A549 (cell line): ENCODE results near the gene C1QTNF2.

Experiments
- JUNB ChIP-seq: fragments of >200 bp; sonication (Bioruptor Twin); formaldehyde crosslinking; IDR thresholded peaks from 2 replicates; pipeline ENCODE4 v1.6.1; 2016
- KDM5A ChIP-seq: fragments of 200-600 bp; sonication (generic); IDR thresholded peaks from 2 replicates; pipeline ENCODE4 v1.6.1; 2016; ENCODE audit warnings: antibody characterized with exemption, mild to moderate bottlenecking
- MAFK ChIP-seq: fragments of 450-650 bp; IDR thresholded peaks from 2 replicates; pipeline ENCODE4 v1.6.1; 2014; ENCODE audit not compliant: partially characterized antibody
- POLR2A ChIP-seq: IDR thresholded peaks from 2 replicates; pipeline ENCODE4 v1.6.1; 2012; ENCODE audit warnings: mild to moderate bottlenecking, low read length
- RCOR1 ChIP-seq: fragments of 150-350 bp; IDR thresholded peaks from 2 replicates; pipeline ENCODE4 v1.6.1; 2014; ENCODE audit warnings: antibody characterized with exemption, low read length, low read depth
- RNF2 ChIP-seq: fragments of 200-600 bp; sonication (generic); IDR thresholded peaks from 2 replicates; pipeline ENCODE4 v1.6.1; 2016; ENCODE audit warnings: low read depth, mild to moderate bottlenecking, antibody characterized with exemption, moderate library complexity, borderline replicate concordance
- TF ChIP-seq, protein P1 (sequence below): fragments of >200 bp; sonication (Bioruptor Twin); formaldehyde crosslinking; IDR thresholded peaks from 3 replicates; pipeline ENCODE4 v1.5.1; 2016
- TF ChIP-seq, protein P2 (sequence below): fragments of 450-650 bp; IDR thresholded peaks from 2 replicates; pipeline ENCODE4 v1.6.1; 2014; ENCODE audit warnings: antibody characterized with exemption

DNA sequence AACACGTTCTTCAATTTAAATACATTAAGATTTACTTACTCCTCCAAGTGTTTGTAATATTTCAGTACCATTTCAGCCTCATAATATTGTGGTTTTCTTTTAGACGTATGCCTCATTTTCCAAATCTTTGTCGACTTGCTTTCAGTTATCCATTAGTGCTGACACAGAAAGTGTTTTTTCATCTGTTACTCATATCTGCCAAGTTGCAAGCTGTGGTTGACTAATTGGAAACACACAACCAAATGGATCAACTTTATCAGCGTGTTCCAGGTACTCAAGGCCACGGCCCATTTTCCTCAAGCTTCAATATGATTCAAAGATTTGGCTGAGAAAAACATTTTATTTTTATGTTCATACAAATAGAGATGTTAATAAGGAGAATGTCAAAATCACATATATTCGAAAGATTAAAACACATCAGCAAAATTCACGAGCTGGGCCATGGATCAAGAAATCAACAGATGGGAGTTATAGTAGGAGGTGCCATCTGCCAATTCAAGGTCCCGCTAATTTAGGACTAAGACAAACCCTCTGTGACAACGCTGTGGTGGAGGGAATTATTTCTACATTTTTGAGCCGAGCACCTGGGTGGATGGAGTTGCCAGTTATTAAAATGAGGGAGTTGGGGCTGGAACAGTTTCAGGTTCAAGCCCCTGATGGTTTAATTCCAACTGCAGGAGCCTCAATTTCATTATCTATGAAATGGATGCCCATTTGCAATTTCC, 30.9 kb downstream of the C1QTNF2 start:
- TF ChIP-seq, protein P1, sequence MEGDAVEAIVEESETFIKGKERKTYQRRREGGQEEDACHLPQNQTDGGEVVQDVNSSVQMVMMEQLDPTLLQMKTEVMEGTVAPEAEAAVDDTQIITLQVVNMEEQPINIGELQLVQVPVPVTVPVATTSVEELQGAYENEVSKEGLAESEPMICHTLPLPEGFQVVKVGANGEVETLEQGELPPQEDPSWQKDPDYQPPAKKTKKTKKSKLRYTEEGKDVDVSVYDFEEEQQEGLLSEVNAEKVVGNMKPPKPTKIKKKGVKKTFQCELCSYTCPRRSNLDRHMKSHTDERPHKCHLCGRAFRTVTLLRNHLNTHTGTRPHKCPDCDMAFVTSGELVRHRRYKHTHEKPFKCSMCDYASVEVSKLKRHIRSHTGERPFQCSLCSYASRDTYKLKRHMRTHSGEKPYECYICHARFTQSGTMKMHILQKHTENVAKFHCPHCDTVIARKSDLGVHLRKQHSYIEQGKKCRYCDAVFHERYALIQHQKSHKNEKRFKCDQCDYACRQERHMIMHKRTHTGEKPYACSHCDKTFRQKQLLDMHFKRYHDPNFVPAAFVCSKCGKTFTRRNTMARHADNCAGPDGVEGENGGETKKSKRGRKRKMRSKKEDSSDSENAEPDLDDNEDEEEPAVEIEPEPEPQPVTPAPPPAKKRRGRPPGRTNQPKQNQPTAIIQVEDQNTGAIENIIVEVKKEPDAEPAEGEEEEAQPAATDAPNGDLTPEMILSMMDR = no peak
- TF ChIP-seq POLR2A (no peak), RCOR1 (no peak), KDM5A (no peak), RNF2 (no peak), MAFK (no peak), JUNB (no peak)
- TF ChIP-seq, protein P2, sequence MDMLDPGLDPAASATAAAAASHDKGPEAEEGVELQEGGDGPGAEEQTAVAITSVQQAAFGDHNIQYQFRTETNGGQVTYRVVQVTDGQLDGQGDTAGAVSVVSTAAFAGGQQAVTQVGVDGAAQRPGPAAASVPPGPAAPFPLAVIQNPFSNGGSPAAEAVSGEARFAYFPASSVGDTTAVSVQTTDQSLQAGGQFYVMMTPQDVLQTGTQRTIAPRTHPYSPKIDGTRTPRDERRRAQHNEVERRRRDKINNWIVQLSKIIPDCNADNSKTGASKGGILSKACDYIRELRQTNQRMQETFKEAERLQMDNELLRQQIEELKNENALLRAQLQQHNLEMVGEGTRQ = no peak
